Mucosa of rectum (tissue), 2 donors: ENCODE data around the gene CASZ1.
A peak's percentile ranks its signal among the peaks of the same experiment; 100 is the strongest.

Source experiments
- H3K27ac ChIP-seq, 2 donors: one replicate each; pipeline ENCODE4 v1.7.0; 2013; ENCODE audit warnings: inconsistent platforms in 2 of 2, low read depth in 2 of 2, low read length in 2 of 2
- H3K27me3 ChIP-seq, 2 donors: one replicate each; pipeline ENCODE4 v1.7.0; 2013; ENCODE audit warnings: low read length in 2 of 2; ENCODE audit not compliant: control insufficient read depth in 2 of 2, insufficient read depth in 2 of 2
- H3K36me3 ChIP-seq, 2 donors: one replicate each; pipeline ENCODE4 v1.7.0; 2013; ENCODE audit warnings: low read length in 2 of 2; ENCODE audit not compliant: control insufficient read depth in 2 of 2, insufficient read depth in 2 of 2
- H3K4me1 ChIP-seq, 2 donors: one replicate each; pipeline ENCODE4 v1.7.0; 2013; ENCODE audit warnings: low read length in 2 of 2, mild to moderate bottlenecking in 1 of 2; ENCODE audit not compliant: control insufficient read depth in 2 of 2, insufficient read depth in 2 of 2
- H3K4me3 ChIP-seq, 2 donors: one replicate each; pipeline ENCODE4 v1.7.0; 2013; ENCODE audit warnings: low read length in 2 of 2
- H3K9ac ChIP-seq, 2 donors: one replicate each; pipeline ENCODE4 v1.7.0; 2013; ENCODE audit warnings: low read length in 2 of 2, low read depth in 1 of 2, mild to moderate bottlenecking in 1 of 2
- H3K9me3 ChIP-seq, 2 donors: one replicate each; pipeline ENCODE4 v1.7.0; 2013; ENCODE audit warnings: low read length in 2 of 2; ENCODE audit not compliant: control insufficient read depth in 2 of 2
- donor health status: healthy.
- donor health status: Normal muscosa, but diverticular disease.

Gene CASZ1, protein sequence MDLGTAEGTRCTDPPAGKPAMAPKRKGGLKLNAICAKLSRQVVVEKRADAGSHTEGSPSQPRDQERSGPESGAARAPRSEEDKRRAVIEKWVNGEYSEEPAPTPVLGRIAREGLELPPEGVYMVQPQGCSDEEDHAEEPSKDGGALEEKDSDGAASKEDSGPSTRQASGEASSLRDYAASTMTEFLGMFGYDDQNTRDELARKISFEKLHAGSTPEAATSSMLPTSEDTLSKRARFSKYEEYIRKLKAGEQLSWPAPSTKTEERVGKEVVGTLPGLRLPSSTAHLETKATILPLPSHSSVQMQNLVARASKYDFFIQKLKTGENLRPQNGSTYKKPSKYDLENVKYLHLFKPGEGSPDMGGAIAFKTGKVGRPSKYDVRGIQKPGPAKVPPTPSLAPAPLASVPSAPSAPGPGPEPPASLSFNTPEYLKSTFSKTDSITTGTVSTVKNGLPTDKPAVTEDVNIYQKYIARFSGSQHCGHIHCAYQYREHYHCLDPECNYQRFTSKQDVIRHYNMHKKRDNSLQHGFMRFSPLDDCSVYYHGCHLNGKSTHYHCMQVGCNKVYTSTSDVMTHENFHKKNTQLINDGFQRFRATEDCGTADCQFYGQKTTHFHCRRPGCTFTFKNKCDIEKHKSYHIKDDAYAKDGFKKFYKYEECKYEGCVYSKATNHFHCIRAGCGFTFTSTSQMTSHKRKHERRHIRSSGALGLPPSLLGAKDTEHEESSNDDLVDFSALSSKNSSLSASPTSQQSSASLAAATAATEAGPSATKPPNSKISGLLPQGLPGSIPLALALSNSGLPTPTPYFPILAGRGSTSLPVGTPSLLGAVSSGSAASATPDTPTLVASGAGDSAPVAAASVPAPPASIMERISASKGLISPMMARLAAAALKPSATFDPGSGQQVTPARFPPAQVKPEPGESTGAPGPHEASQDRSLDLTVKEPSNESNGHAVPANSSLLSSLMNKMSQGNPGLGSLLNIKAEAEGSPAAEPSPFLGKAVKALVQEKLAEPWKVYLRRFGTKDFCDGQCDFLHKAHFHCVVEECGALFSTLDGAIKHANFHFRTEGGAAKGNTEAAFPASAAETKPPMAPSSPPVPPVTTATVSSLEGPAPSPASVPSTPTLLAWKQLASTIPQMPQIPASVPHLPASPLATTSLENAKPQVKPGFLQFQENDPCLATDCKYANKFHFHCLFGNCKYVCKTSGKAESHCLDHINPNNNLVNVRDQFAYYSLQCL (N-terminal part only)

DNA sequence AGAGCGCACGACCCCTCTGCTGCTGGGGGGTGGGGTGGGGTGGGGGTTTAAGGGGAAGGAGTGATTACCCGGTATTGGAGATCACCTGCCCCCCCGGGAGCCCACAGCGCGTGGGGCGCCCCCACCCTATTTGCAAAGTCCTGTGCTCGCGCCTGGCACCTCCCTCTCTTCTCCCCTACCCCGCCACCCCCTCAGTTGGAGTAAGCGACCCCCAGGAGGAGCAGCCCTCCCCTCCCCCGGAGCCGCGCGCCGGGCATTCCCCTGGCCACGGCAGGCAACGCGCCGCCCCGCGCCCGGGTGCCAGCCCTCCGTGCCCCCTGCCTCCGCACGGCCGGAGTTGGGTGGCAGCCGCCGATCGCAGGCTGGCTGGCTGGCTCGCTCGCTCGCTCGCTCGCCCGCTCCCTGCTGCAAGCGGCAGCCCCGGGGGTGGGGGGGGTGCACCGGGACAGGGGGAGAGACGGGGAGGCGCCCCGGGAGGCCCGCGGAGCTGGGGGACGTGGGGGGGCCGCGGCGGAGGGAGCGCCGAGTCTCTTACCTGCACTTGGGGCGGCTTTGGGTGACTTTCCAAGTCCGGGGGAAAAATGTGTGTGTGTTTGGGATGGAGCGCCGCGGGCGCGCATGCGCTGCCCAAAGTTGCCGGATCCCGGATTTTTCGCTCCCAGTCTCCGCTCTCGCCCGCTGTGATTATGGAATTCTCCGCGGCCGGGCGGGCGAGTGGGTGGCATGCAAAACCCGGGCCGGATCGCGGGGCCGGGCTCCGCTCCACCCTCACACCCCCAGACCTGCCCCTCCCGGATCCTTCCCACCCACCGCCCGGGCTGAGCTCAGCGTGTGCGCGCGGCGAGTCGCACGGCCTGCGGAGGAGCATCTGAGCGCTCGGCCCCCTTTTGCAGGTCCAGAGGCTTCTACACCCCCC lies at the start of gene CASZ1:
TSS of gene CASZ1 (minus strand) at position 618 of the 916 bp plus-strand sequence. CDS start 102,757 bp downstream, outside the sequence.
- peak within 1 kb of the TSS; percentile 92 to 96 for H3K9ac ChIP-seq
- no peaks in the 10 kb centered on the region for H3K36me3 ChIP-seq
- H3K4me1 ChIP-seq = peaks cover 9 to 15% of the 10 kb centered on the region in 2 donors
- peaks cover 0 to 2% of the 10 kb centered on the region in 2 donors for H3K27me3 ChIP-seq
- H3K4me3 ChIP-seq = peak within 1 kb of the TSS; percentile 81 to 97
- H3K9me3 ChIP-seq = no peaks in the 10 kb centered on the region
- peak within 1 kb of the TSS; percentile 91 for H3K27ac ChIP-seq

DNA sequence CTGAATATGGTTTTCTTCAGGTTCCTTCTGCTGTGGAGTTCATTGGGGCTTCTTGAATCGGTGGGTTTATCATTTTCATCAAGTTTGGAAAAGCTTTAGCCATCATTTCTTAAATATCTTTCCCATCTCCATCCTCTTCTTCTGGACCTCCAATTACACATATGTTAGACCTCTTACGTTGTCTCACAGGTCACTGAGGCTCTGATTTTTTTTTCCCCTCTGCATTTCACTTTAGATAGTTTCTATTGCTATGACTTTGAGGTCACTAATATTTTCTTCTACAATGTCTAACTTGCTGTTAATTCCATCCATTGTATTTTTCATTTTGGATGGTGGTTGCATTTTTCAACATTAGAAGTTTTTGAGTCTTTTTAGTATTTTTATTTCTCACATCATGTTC lies 47.3 kb upstream of the CASZ1 start:
- no peak overlapping the region for H3K27ac ChIP-seq
- no peak overlapping the region for H3K9ac ChIP-seq
- H3K27me3 ChIP-seq = no peaks in the 10 kb centered on the region
- no peak overlapping the region for H3K4me3 ChIP-seq
- no peaks in the 10 kb centered on the region for H3K36me3 ChIP-seq
- no peaks in the 10 kb centered on the region for H3K9me3 ChIP-seq
- no peaks in the 10 kb centered on the region for H3K4me1 ChIP-seq

DNA sequence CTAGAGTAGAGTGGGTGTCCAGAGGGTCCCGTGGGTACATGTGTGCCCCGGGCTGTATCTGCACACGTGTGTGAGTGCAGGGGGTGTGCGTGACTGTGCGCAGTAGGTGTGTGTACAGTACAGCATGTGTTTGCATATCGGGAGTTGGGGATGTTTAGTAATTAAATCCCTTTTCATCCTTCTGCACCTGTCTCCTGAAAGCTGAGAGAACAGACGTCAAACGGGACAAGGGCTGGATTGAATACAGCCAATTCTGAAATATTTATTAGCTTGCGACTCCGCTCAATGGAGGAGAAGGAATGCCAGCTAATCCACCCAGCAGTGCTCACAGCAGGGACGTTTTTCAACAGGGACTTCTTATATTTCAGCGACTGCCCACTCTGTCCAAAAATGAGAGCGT lies 44.7 kb upstream of the CASZ1 start:
- Histone ChIP-seq H3K27ac (no peak overlapping the region), H3K36me3 (no peaks in the 10 kb centered on the region), H3K9ac (no peak overlapping the region), H3K27me3 (peaks cover 3 to 4% of the 10 kb centered on the region in 2 donors), H3K4me3 (no peak overlapping the region), H3K9me3 (no peaks in the 10 kb centered on the region), H3K4me1 (peaks cover 0 to 4% of the 10 kb centered on the region in 2 donors)

DNA sequence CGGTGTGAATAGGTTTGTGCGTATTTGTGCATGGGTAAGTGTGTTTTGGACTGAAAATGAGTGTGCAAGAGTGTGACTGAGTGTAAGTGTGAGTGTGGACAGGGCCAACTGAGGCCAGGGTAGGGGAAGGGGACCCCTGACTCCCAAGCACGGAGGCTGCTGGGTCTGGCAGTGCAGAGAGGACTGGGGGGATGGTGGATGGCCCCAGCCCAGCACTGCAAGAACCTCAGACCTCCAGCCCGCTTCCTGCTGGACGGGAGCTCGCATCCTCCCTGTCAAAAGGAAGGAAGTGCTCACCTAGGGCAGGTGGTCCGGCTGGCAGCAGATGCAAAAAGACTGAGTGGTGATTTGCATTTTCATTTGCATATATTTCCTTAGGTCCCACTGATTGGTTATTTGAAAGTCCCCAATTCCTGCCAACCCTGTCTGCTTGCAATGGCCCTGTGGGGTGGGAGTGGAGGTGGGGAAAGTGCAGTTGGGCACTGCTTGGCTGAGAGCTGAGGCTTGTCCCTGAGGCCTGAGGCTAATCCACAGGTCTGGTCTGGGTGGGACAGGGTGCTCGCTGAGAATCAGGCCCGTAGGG lies 42.8 kb upstream of the CASZ1 start:
- Histone ChIP-seq H3K9ac (no peak overlapping the region), H3K36me3 (no peaks in the 10 kb centered on the region), H3K4me3 (no peak overlapping the region), H3K27ac (no peak overlapping the region), H3K9me3 (no peaks in the 10 kb centered on the region), H3K27me3 (peaks cover 3 to 4% of the 10 kb centered on the region in 2 donors), H3K4me1 (peaks cover 0 to 4% of the 10 kb centered on the region in 2 donors)

DNA sequence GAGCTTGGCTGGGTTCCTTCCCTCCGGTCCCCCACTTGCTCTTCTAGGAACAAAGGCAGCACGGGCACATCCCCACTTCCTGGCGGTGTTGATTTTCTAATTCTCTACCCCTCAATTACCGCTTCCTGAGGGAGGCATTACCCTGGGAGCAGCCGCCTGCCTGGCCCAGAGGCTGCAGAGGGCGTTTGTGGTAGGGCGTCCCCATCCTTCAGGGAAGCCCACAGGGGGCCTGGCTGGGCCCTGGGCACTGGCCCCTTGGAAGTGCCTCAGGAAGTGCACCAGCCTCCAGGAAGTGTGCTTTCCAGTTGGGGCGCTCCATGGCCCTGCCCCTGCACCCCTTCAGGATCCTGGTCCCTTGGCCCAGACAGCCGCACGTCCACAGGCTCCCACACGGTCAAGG lies 42.1 kb upstream of the CASZ1 start:
- H3K36me3 ChIP-seq = no peaks in the 10 kb centered on the region
- H3K27me3 ChIP-seq = peaks cover 3 to 4% of the 10 kb centered on the region in 2 donors
- no peaks in the 10 kb centered on the region for H3K9me3 ChIP-seq
- H3K4me3 ChIP-seq = no peak overlapping the region
- peaks cover 0 to 4% of the 10 kb centered on the region in 2 donors for H3K4me1 ChIP-seq
- H3K9ac ChIP-seq = no peak overlapping the region
- no peak overlapping the region for H3K27ac ChIP-seq

DNA sequence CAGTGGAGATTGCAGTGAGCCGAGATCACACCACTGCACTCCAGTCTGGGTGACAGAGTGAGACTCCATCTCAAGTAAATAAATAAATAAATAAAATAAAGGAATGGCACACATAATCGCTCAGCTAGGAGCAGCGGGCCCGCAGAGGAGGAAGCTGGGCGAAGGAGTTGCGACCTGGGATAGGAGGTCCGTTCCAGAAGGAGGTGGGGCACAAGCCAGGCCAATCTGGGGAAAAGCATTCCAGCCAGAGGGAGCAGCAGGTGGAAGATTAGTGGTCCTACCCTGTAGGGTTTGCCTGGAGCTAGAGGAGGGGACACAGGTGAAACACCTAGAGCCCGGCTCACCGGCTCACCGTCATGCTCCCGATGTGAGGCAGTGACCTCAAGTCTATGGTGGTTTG lies 40.3 kb upstream of the CASZ1 start:
- Histone ChIP-seq H3K27ac (no peak overlapping the region), H3K9ac (no peak overlapping the region), H3K36me3 (no peaks in the 10 kb centered on the region), H3K27me3 (peaks cover 3 to 4% of the 10 kb centered on the region in 2 donors), H3K4me3 (no peak overlapping the region), H3K9me3 (no peaks in the 10 kb centered on the region), H3K4me1 (peaks cover 0 to 4% of the 10 kb centered on the region in 2 donors)

DNA sequence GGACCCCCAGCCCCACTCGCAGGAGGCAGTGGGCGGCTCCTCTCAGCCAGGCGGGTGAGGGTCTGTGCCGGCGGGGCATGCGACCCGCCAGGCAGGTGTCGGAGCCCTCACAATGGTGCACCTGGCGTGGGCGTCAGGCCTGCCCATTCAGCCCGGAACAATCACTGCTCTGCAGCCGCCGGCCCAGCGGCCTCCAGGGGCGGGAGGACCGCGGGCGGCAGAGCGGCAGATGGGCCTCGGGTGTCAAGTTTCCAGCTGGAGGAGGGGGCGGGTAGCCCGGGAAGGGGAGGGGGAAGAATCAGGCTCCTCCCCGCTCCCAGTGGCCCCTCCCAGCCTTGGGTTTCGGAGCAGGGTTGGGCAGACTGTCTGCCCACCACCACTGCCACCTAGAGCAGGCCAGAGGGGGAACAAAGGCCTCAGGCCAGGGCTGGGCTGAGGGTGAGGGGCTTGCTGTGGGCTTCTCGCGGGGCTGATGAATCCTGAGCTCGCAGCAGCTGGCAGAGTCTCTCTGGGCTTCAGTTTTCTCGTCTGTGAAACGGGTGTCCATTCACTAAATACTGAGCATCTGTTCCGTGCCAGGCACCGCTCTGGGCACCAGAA lies 39.5 kb upstream of the CASZ1 start:
- Histone ChIP-seq H3K27me3 (peaks cover 3 to 4% of the 10 kb centered on the region in 2 donors), H3K36me3 (no peaks in the 10 kb centered on the region), H3K9me3 (no peaks in the 10 kb centered on the region), H3K4me1 (peaks cover 0 to 4% of the 10 kb centered on the region in 2 donors), H3K27ac (no peak overlapping the region), H3K9ac (no peak overlapping the region), H3K4me3 (no peak overlapping the region)

DNA sequence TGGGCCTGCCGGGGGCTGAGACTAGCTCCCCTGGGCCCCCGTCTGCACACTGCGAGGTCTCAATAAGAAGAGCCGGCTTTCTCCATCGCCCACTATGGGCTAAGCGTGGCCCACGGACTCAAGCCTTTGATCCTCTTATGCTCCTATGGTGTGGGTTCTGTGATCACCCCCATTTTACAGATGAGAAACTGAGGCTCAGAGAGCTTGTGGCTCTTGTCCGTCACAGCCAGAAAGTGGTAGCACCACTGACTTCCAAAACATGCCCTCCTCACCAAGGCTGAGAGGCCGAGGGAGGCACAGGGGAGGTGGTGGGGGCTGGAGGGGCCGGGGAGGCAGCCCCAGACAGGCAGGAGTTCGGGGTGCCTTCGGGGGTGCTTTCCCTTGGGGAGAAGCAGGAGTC lies 39.0 kb upstream of the CASZ1 start:
- H3K27ac ChIP-seq = no peak overlapping the region
- H3K9ac ChIP-seq = no peak overlapping the region
- H3K36me3 ChIP-seq = no peaks in the 10 kb centered on the region
- H3K9me3 ChIP-seq = no peaks in the 10 kb centered on the region
- no peak overlapping the region for H3K4me3 ChIP-seq
- H3K27me3 ChIP-seq = peaks cover 3 to 4% of the 10 kb centered on the region in 2 donors
- peaks cover 0 to 4% of the 10 kb centered on the region in 2 donors for H3K4me1 ChIP-seq
